ENCODE results near the gene PCCA. TPM values are rescaled to one million over a fixed set of nuclear protein-coding genes. Genes with fewer than 3 reads are reported as not detected.

Gene PCCA
- polyA plus RNA-seq, 1 experiment, result 22.6 TPM

GRCh38 chr13:100229603-100230002, 140.7 kb downstream of the PCCA start:
- POLR2A ChIA-PET, result no interaction called here
- CTCF ChIA-PET, result interaction anchor here (0.7 kb wide), 1 partner anchor 14 kb away, joined by 3 read pairs; no protein-coding TSS in a partner anchor

GRCh38 chr13:100230769-100231149, 141.9 kb downstream of the PCCA start:
- Histone ChIP-seq H3K27me3 (ENCODE audit: control insufficient read depth, insufficient read depth, low read length) (no peaks in the 10 kb centered on the region), H3K9me3 (ENCODE audit: control insufficient read depth, insufficient read depth, low read length) (no peaks in the 10 kb centered on the region), H3K27ac (ENCODE audit: low read depth, low read length) (no peak overlapping the region), H3K4me3 (ENCODE audit: low read depth, low read length) (no peak overlapping the region)
- no peak for TF ChIP-seq CTCF (IDR thresholded peaks at IDR 0.05; ENCODE audit: low read depth, low read length)
- ChIA-PET CTCF (no interaction called here), POLR2A (no interaction called here)
- DNase-seq (ENCODE audit: low read depth, low spot score), result no peak

More at GRCh38 chr13:100229603-100230002, 140.7 kb downstream of the PCCA start:
- TF ChIP-seq CTCF (IDR thresholded peaks at IDR 0.05; ENCODE audit: low read depth, low read length), result no peak
- H3K4me3 ChIP-seq (ENCODE audit: low read depth, low read length), result no peak overlapping the region
- no peaks in the 10 kb centered on the region for H3K27me3 ChIP-seq (ENCODE audit: control insufficient read depth, insufficient read depth, low read length)
- no peak overlapping the region for H3K27ac ChIP-seq (ENCODE audit: low read depth, low read length)
- DNase-seq (ENCODE audit: low read depth, low spot score), result no peak
- H3K9me3 ChIP-seq (ENCODE audit: control insufficient read depth, insufficient read depth, low read length), result no peaks in the 10 kb centered on the region

- Histone ChIP-seq H3K9me3 (ENCODE audit: control insufficient read depth, insufficient read depth, low read length) (no peaks in the 10 kb centered on the region), H3K4me3 (ENCODE audit: low read depth, low read length) (no peak overlapping the region), H3K27me3 (ENCODE audit: control insufficient read depth, insufficient read depth, low read length) (no peaks in the 10 kb centered on the region), H3K27ac (ENCODE audit: low read depth, low read length) (no peak overlapping the region)
- TF ChIP-seq CTCF (IDR thresholded peaks at IDR 0.05; ENCODE audit: low read depth, low read length), result no peak
- ChIA-PET CTCF (interaction anchor here (1.1 to 1.5 kb wide), 2 partner anchors 143 to 315 kb away, joined by 3 to 5 read pairs; no protein-coding TSS in a partner anchor), POLR2A (no interaction called here)
- no peak for DNase-seq (ENCODE audit: low read depth, low spot score)
Measured at GRCh38 chr13:100231176-100231575, 142.3 kb downstream of the PCCA start.

- POLR2A ChIA-PET, result no interaction called here
Measured at GRCh38 chr13:100234006-100234405, 145.1 kb downstream of the PCCA start.

More at GRCh38 chr13:100234006-100234405, 145.1 kb downstream of the PCCA start:
- Histone ChIP-seq H3K9me3 (ENCODE audit: control insufficient read depth, insufficient read depth, low read length) (no peaks in the 10 kb centered on the region), H3K4me3 (ENCODE audit: low read depth, low read length) (no peak overlapping the region), H3K27me3 (ENCODE audit: control insufficient read depth, insufficient read depth, low read length) (no peaks in the 10 kb centered on the region), H3K27ac (ENCODE audit: low read depth, low read length) (no peak overlapping the region)
- DNase-seq (ENCODE audit: low read depth, low spot score), result no peak
- no peak for TF ChIP-seq CTCF (IDR thresholded peaks at IDR 0.05; ENCODE audit: low read depth, low read length)
- CTCF ChIA-PET, result interaction anchor here (0.6 to 5.6 kb wide), 9 partner anchors 18 to 820 kb away, joined by 3 to 67 read pairs (median 5); no protein-coding TSS in a partner anchor

Data from AG04450 (cell line).